Hematopoietic multipotent progenitor cell treated with erythropoietin and hydrocortisone succinate and interleukin-3 and kit ligand, for 4 days (in vitro differentiated cells): ENCODE measurements around the gene GOLGA8M.
"Not testable (repeated sequence)": the region's sequence is repeated elsewhere in the genome, so short reads cannot be mapped to it uniquely, and the experiment has no call there.

ENCODE experiments used
- DNase-seq: peaks from one replicate; pipeline ENCODE4 v3.0.0-alpha.2; 2015

The GOLGA8M gene

DNA sequence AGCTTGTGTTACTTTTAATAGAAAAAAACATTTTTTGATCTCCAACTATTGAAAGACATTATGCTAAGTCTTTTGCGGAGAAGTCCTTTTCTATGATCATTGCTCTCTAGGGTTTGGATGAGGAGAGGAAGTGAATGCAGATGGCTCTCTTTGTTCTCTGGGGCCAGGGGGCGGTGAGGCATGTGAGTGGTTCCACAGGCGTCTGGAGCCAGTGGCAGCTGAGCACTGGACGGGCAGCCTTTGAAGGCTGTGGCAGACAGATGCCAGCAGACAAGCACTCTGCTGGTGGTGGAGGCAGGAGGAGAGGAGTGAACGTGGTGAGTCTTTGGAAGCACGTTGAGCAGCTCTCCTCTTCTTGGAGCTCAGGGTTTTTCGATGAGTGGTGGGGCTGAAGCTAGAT lies 51.5 kb downstream of the GOLGA8M start:
- DNase-seq = not testable (repeated sequence)

GRCh38 chr15:28656018-28656360 lies 56.2 kb downstream of the GOLGA8M start:
- not testable (repeated sequence) for DNase-seq

DNA sequence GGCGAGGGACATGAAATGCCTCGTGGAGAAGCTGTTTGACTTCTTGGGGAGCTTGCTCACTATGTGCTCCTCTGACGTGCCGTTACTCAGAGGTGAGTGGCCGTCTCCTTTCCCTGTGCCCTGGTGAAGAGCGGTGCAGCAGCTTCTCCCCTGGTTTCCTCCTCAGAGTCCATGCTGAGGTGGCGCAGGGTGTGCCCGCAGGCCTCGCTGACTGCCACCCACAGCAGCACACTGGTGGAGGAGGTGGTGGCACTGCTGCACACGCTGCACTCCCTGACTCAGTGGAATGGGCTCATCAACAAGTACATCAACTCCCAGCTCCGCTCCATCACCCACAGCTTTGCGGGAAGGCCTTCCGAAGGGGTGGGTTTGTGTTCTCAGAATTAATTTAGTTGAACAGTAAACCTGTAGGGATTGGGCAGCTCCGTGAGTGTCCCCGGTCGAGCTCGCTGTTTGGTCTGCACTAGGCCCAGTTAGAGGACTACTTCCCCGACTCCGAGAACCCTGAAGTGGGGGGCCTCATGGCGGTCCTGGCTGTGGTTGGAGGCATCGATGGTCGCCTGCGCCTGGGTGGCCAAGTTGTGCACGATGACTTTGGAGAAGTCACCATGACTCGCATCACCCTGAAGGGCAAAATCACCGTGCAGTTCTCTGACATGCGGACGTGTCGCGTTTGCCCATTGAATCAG lies 56.7 kb downstream of the GOLGA8M start:
- not testable (repeated sequence) for DNase-seq

GRCh38 chr15:28654194-28654593 lies 58.0 kb downstream of the GOLGA8M start:
- not testable (repeated sequence) for DNase-seq

GRCh38 chr15:28652538-28652937 lies 59.7 kb downstream of the GOLGA8M start:
- not testable (repeated sequence) for DNase-seq
